Activated T-cell treated with anti-CD3 and anti-CD28 coated beads, Interleukin-2, amount 50 U/mL, for 1 hour (primary cell): Measurements from ENCODE around the gene AGXT2.

Source experiments
- DNase-seq: peaks from one replicate; pipeline ENCODE4 v3.0.0-alpha.2; 2020

AGXT2 gene

DNA sequence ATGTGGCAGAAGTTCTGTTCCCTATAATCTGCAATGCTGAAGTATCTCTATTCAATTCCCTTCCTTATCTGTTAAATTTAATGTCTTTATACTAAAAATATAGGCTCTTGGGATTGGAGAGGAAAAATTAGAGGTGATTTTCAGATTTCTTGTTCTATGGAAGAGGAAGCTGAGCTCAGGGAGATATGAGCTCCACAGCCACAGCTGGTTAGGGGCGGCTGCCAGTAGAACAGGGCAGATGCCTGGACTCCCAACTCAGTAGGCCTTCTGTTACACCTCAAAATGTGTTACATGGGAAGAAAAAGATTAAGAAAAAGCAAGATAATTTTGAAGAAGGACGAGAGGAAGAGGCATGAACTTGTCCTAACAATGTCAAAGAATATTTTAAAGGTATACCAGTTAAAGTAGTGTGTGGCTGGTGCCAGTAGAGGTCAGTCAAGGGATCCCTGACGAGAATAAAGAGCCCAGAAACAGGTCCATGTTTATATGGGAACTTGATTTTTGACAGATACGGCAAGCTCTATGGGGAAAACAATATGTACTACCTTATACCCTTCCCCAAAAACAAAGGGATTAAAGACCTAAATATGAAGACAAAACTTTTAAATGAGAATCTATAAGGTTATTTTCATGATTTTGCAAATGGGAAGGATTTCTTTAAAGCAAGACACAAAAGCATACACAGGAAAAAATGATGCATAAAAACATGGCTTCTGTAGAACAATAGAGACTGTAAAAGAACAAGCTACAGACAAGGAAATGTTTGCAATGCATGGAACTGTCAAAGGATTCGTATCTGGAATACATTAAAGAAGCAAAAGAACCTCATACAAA, 89.7 kb downstream of the AGXT2 start:
- no peak for DNase-seq

DNA sequence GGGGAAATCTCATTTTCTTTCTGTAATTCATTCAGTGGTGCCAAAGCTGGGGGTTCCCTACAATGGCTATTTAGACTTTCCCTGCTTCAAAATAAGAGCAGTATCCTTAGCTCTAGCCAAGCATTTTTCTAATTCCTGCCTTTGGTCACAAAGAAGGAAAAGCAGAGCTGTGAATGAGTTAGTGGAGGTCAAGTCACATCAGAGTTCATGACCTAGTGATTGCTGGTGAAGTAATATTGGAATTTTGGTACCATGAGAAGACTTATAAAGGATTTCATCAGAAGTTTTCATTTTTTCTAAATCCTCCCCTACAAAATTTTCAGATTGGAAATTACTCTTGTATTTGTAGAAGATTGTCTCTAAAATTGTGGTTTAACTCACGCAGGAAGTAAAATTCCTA, 90.4 kb downstream of the AGXT2 start:
- DNase-seq, result no peak
